IMR-90 (cell line): ENCODE results near the gene DHRS7. TPM values are rescaled to one million over a fixed set of nuclear protein-coding genes. Genes with fewer than 3 reads are reported as not detected.

ENCODE experiments used
- ATAC-seq: fragments of 200-7000 bp; cut with Tn5 transposase; 2 replicates; pipeline ENCODE4 v1.9.1; 2020; ENCODE audit warnings: low read depth, mild to moderate bottlenecking, moderate library complexity
- BruUV-seq: library from RNA; stranded (reverse); fragments of 400-500 nt; replicated peaks from 2 replicates; lab custom pipeline; 2021; lab: Mats Ljungman, UMichigan
- CTCF ChIA-PET: fragments of 300-600 bp; formaldehyde crosslinking; extraction: SDS; loops from one replicate; lab custom pipeline; 2021; ENCODE audit warnings: antibody characterized with exemption; lab: Yijun Ruan, JAX
- POLR2A ChIA-PET: fragments of 300-600 bp; sonication (Branson Sonifier 250); formaldehyde crosslinking; loops from one replicate; lab custom pipeline; 2022; ENCODE audit warnings: antibody characterized with exemption; ENCODE audit not compliant: unreplicated experiment; lab: Charles Lee
- DNase-seq: peaks from one replicate; pipeline ENCODE4 v3.0.0; 2013
- H2AFZ ChIP-seq: replicated peaks from 2 replicates; pipeline ENCODE3; 2013; ENCODE audit warnings: low read length, mild to moderate bottlenecking; ENCODE audit not compliant: poor library complexity
- H2AK5ac ChIP-seq: 2 replicates; pipeline ENCODE4 v1.6.1; 2013; ENCODE audit warnings: low read depth, low read length, inconsistent platforms
- H2AK9ac ChIP-seq: replicated peaks from 2 replicates; pipeline ENCODE3; 2013; ENCODE audit warnings: mild to moderate bottlenecking, low read depth, low read length, moderate library complexity; ENCODE audit not compliant: poor library complexity
- H2BK120ac ChIP-seq: 2 replicates; pipeline ENCODE4 v1.6.1; 2013; ENCODE audit warnings: low read depth, low read length, inconsistent platforms
- H2BK15ac ChIP-seq: 3 replicates; pipeline ENCODE4 v1.6.1; 2013; ENCODE audit warnings: low read depth, low read length, inconsistent platforms
- H2BK20ac ChIP-seq: 2 replicates; pipeline ENCODE4 v1.6.1; 2013; ENCODE audit warnings: low read depth, mild to moderate bottlenecking, inconsistent platforms, low read length, moderate library complexity
- H2BK5ac ChIP-seq: 2 replicates; pipeline ENCODE4 v1.6.1; 2013; ENCODE audit warnings: mild to moderate bottlenecking, low read depth, low read length, inconsistent platforms; ENCODE audit not compliant: poor library complexity, severe bottlenecking
- H3K14ac ChIP-seq: replicated peaks from 2 replicates; pipeline ENCODE4 v1.6.1; 2013; ENCODE audit warnings: low read depth, low read length, inconsistent platforms
- H3K18ac ChIP-seq: 2 replicates; pipeline ENCODE4 v1.6.1; 2013; ENCODE audit warnings: low read depth, low read length, control low read depth
- H3K23ac ChIP-seq: 2 replicates; pipeline ENCODE4 v1.6.1; 2013; ENCODE audit warnings: low read depth, low read length, inconsistent platforms
- H3K27ac ChIP-seq: 2 replicates; pipeline ENCODE4 v1.5.1; 2013; ENCODE audit warnings: mild to moderate bottlenecking, control low read depth, low read length; ENCODE audit not compliant: insufficient read depth
- H3K27me3 ChIP-seq: 2 replicates; pipeline ENCODE4 v1.6.1; 2013; ENCODE audit warnings: low read length; ENCODE audit not compliant: control insufficient read depth, insufficient read depth
- H3K36me3 ChIP-seq: 2 replicates; pipeline ENCODE4 v1.6.1; 2013; ENCODE audit warnings: low read length, mixed read lengths; ENCODE audit not compliant: control insufficient read depth, insufficient read depth
- H3K4ac ChIP-seq: 2 replicates; pipeline ENCODE4 v1.6.1; 2013; ENCODE audit warnings: low read depth, low read length, inconsistent platforms
- H3K4me1 ChIP-seq: 2 replicates; pipeline ENCODE4 v1.6.1; 2013; ENCODE audit warnings: low read length, mixed read lengths; ENCODE audit not compliant: control insufficient read depth, insufficient read depth
- H3K4me2 ChIP-seq: 2 replicates; pipeline ENCODE4 v1.6.1; 2013; ENCODE audit warnings: low read depth, mild to moderate bottlenecking, control low read depth, low read length, moderate library complexity
- H3K4me3 ChIP-seq: 2 replicates; pipeline ENCODE4 v1.5.1; 2013; ENCODE audit warnings: low read depth, mild to moderate bottlenecking, control low read depth, low read length, moderate library complexity; ENCODE audit not compliant: insufficient read depth
- H3K56ac ChIP-seq: 2 replicates; pipeline ENCODE4 v1.6.1; 2013; ENCODE audit warnings: low read length, inconsistent platforms; ENCODE audit not compliant: insufficient read depth; ENCODE audit errors: extremely low read depth
- H3K79me1 ChIP-seq, 2 experiments: 2 replicates each; pipeline ENCODE4 v1.6.1; 2013; ENCODE audit warnings: low read length in 2 of 2, inconsistent platforms in 1 of 2, low read depth in 1 of 2
- H3K9ac ChIP-seq: 2 replicates; pipeline ENCODE4 v1.6.1; 2013; ENCODE audit warnings: low read depth, low read length, control low read depth
- H3K9me1 ChIP-seq: 2 replicates; pipeline ENCODE4 v1.6.1; 2013; ENCODE audit warnings: low read length, inconsistent platforms; ENCODE audit not compliant: insufficient read depth
- H3K9me3 ChIP-seq: 2 replicates; pipeline ENCODE4 v1.6.1; 2013; ENCODE audit warnings: low read length; ENCODE audit not compliant: control insufficient read depth, insufficient read depth
- H4K20me1 ChIP-seq: 2 replicates; pipeline ENCODE4 v1.6.1; 2013; ENCODE audit warnings: low read length, inconsistent platforms; ENCODE audit not compliant: insufficient read depth
- H4K5ac ChIP-seq: 2 replicates; pipeline ENCODE4 v1.6.1; 2013; ENCODE audit warnings: mild to moderate bottlenecking, low read depth, low read length, control low read depth
- H4K8ac ChIP-seq, 2 experiments: 2 replicates each; pipeline ENCODE4 v1.6.1; 2013; ENCODE audit warnings: low read depth in 2 of 2, low read length in 2 of 2, control low read depth in 1 of 2, inconsistent platforms in 1 of 2
- H4K91ac ChIP-seq: 2 replicates; pipeline ENCODE4 v1.6.1; 2013; ENCODE audit warnings: low read depth, low read length, inconsistent platforms; ENCODE audit not compliant: insufficient read depth
- CEBPB ChIP-seq: IDR thresholded peaks from 2 replicates; pipeline ENCODE4 v1.6.1; 2012; ENCODE audit warnings: low read depth, low read length, improper control_type of control experiment
- NFE2L2 ChIP-seq: fragments of 150-350 bp; IDR thresholded peaks from 2 replicates; pipeline ENCODE4 v1.6.1; 2016; ENCODE audit warnings: low read depth, mild to moderate bottlenecking, low read length
- RAD21 ChIP-seq: IDR thresholded peaks from 2 replicates; pipeline ENCODE4 v1.6.1; 2012; ENCODE audit warnings: low read length, improper control_type of control experiment
- RFX5 ChIP-seq: IDR thresholded peaks from 2 replicates; pipeline ENCODE4 v1.8.0; 2012; ENCODE audit warnings: low read depth, mild to moderate bottlenecking, low read length, moderate library complexity
- SMC3 ChIP-seq: fragments of 150-350 bp; IDR thresholded peaks from 2 replicates; pipeline ENCODE4 v1.6.1; 2016; ENCODE audit warnings: low read depth, mild to moderate bottlenecking, antibody characterized with exemption, low read length, moderate library complexity
- WGBS, 2 experiments: methylation state at CpG; one replicate each; pipeline versions ENCODE4 v1.1.5 to v1.1.7; 2013; ENCODE audit warnings: missing lambda C conversion rate in 2 of 2; ENCODE audit not compliant: insufficient read length in 1 of 2; ENCODE audit errors: extremely low coverage in 2 of 2; 5-methylcytosine and 5-hydroxymethylcytosine counted together
- dilution Hi-C: fragments of 300-500 bp; cut with HindIII; formaldehyde crosslinking; loops from one replicate; pipeline ENCODE4 v1.14.3; 2018; ENCODE audit warnings: low sequenced_read_pairs; ENCODE audit not compliant: unreplicated experiment
- in situ Hi-C: fragments of 300-500 bp; cut with MboI; formaldehyde crosslinking; loops from 3 replicates; pipeline ENCODE4 v1.14.3; 2019; ENCODE audit warnings: low sequenced_read_pairs, inconsistent platforms, mixed read lengths
- intact Hi-C: fragments of 100-400 bp; cut with micrococcal nuclease; formaldehyde crosslinking; loops from 2 replicates; pipeline ENCODE4 v1.10.0; 2022
- polyA plus RNA-seq, 3 experiments: library from polyadenylated mRNA; depleted of rRNA; stranded (reverse); fragments of >200 nt; gene quantifications; 2 replicates each; pipeline ENCODE4 v1.2.3, GENCODE V29; 2012; ENCODE audit warnings: low replicate concordance in 1 of 3
- total RNA-seq: library from RNA; depleted of rRNA; stranded (reverse); fragments of >200 nt; gene quantifications from 2 replicates; pipeline ENCODE4 v1.2.3, GENCODE V29; 2012
- TF ChIP-seq, protein P1 (sequence below): conservative IDR thresholded peaks from 2 replicates; pipeline ENCODE4 v1.5.1; 2012; ENCODE audit warnings: mild to moderate bottlenecking, low read depth, low read length, improper control_type of control experiment
- TF ChIP-seq, protein P2 (sequence below): fragments of 150-350 bp; IDR thresholded peaks from 2 replicates; pipeline ENCODE4 v1.6.1; 2016; ENCODE audit warnings: low read depth, mild to moderate bottlenecking, low read length, moderate library complexity, borderline replicate concordance

Gene DHRS7
- total and polyA plus RNA-seq, 2 of the 4 experiments (the other 2 are of a cell fraction) = 30.3 to 50.2 TPM

DNA sequence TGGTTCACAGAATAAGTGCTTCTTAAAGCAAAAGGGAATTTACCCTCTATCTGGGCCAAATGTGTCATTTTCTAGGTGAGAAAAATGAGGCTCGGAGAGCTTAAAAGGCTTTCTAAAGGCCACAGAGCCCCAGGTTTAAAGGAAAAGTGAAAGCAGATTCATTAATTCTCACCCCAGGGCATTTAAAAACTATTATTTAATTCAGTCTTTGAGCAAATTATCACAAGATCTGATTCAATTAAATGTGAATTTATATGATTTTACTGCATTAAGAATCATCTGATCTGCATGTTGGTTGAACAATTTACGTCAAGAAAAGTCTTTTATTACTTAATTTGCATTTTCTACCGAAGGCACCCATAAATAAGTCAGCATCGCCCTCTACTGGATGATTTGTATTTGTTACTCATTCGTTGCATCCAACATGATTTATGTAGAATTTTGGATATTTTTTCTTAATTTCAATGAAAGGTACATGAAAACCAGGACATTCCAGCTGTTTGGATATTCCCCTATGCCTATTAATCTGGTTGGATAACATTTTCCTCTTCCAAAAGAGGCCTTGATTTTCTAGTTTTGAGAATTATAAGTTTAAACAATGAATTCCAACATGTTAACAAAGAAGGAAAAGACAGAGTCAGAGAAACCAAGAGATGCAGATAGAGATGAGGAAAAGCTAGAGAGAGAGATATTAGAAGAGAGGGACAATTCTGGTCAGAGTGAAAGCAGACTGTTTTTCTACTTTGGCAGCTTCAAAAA lies 19.1 kb upstream of the DHRS7 start:
- H3K4me3 ChIP-seq = peak overlapping the region; percentile 38
- H2AFZ ChIP-seq = no peak overlapping the region
- DNase-seq (peak; percentile 77), ATAC-seq (peak; percentile 69)
- H3K27ac ChIP-seq = no peak overlapping the region
- H3K4ac ChIP-seq = no peak overlapping the region
- H4K5ac ChIP-seq = no peak overlapping the region
- dilution Hi-C loops (no loop called here), in situ Hi-C loops (loop anchor here (5.0 kb wide), 2 partner anchors 117 to 217 kb away; no protein-coding TSS in a partner anchor), intact Hi-C loops (loop anchor here (1.0 to 5.0 kb wide), 5 partner anchors 120 to 677 kb away; no protein-coding TSS in a partner anchor)
- no peak overlapping the region for H2BK5ac ChIP-seq
- WGBS, 2 experiments = no CpG with 5 or more reads among the region's 5 CpGs
- peak overlapping the region; percentile 85 for H3K4me2 ChIP-seq
- no peak overlapping the region for H4K91ac ChIP-seq
- H3K14ac ChIP-seq = no peak overlapping the region
- no peak overlapping the region for H4K8ac ChIP-seq
- H3K36me3 ChIP-seq = no peaks in the 10 kb centered on the region
- H2AK5ac ChIP-seq = no peak overlapping the region
- H3K56ac ChIP-seq = no peak overlapping the region
- H2AK9ac ChIP-seq = no peak overlapping the region
- peak; percentile 89 for TF ChIP-seq SMC3
- no peak for TF ChIP-seq RFX5
- peak; percentile 21; the same call in 1 of the 2 replicates for TF ChIP-seq CEBPB
- TF ChIP-seq NFE2L2 = no peak
- TF ChIP-seq, protein P1, sequence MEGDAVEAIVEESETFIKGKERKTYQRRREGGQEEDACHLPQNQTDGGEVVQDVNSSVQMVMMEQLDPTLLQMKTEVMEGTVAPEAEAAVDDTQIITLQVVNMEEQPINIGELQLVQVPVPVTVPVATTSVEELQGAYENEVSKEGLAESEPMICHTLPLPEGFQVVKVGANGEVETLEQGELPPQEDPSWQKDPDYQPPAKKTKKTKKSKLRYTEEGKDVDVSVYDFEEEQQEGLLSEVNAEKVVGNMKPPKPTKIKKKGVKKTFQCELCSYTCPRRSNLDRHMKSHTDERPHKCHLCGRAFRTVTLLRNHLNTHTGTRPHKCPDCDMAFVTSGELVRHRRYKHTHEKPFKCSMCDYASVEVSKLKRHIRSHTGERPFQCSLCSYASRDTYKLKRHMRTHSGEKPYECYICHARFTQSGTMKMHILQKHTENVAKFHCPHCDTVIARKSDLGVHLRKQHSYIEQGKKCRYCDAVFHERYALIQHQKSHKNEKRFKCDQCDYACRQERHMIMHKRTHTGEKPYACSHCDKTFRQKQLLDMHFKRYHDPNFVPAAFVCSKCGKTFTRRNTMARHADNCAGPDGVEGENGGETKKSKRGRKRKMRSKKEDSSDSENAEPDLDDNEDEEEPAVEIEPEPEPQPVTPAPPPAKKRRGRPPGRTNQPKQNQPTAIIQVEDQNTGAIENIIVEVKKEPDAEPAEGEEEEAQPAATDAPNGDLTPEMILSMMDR = peak; percentile 94
- TF ChIP-seq, protein P2, sequence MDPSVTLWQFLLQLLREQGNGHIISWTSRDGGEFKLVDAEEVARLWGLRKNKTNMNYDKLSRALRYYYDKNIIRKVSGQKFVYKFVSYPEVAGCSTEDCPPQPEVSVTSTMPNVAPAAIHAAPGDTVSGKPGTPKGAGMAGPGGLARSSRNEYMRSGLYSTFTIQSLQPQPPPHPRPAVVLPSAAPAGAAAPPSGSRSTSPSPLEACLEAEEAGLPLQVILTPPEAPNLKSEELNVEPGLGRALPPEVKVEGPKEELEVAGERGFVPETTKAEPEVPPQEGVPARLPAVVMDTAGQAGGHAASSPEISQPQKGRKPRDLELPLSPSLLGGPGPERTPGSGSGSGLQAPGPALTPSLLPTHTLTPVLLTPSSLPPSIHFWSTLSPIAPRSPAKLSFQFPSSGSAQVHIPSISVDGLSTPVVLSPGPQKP = no peak
- peak; percentile 92 for TF ChIP-seq RAD21
- H3K9ac ChIP-seq = 0 out of 2 replicates have a peak overlapping the region, but pooled peaks have one; percentile 16
- ChIA-PET CTCF (interaction anchor here (0.6 to 2.8 kb wide), 14 partner anchors 10 to 1030 kb away, joined by 3 to 28 read pairs (median 3); no protein-coding TSS in a partner anchor), POLR2A (no interaction called here)
- H3K9me3 ChIP-seq = no peaks in the 10 kb centered on the region
- no peaks in the 10 kb centered on the region for H3K4me1 ChIP-seq
- H2BK120ac ChIP-seq = no peak overlapping the region
- BruUV-seq = no TSS peak
- H4K20me1 ChIP-seq = no peaks in the 10 kb centered on the region
- peaks cover 6% of the 10 kb centered on the region for H3K27me3 ChIP-seq
- H3K79me1 ChIP-seq = no peaks in the 10 kb centered on the region
- no peak overlapping the region for H2BK15ac ChIP-seq
- no peak overlapping the region for H3K18ac ChIP-seq
- H3K23ac ChIP-seq = 0 out of 2 replicates have a peak overlapping the region, but pooled peaks have one; percentile 9
- H2BK20ac ChIP-seq = no peak overlapping the region
- no peaks in the 10 kb centered on the region for H3K9me1 ChIP-seq
